ENCODE results near the gene DUS3L. TPM values are rescaled to one million over a fixed set of nuclear protein-coding genes. Genes with fewer than 3 reads are reported as not detected.

DUS3L gene
- total and polyA plus RNA-seq, 2 donors (not counting 3 experiments of a cell fraction or from before 2014, with no cell fraction given): 25.8 to 38.9 TPM

- Histone ChIP-seq H3K4me3 (replicated peaks in 1 of 3; ENCODE audit: insufficient read depth in 1 of 3, low read depth in 1 of 3, low read length in 3 of 3) (no peak overlapping the region), H2AFZ (ENCODE audit: low read depth, low read length) (no peak overlapping the region), H3K9ac (replicated peaks; ENCODE audit: extremely low read depth, insufficient read depth, low read length) (no peak overlapping the region), H3K9me1 (replicated peaks; ENCODE audit: control insufficient read depth, extremely low read depth, insufficient read depth, low read length) (no peaks in the 10 kb centered on the region), H3K9me3 (replicated peaks; ENCODE audit: control insufficient read depth, insufficient read depth, low read length) (no peaks in the 10 kb centered on the region), H3K4me2 (ENCODE audit: insufficient read depth, low read length) (no peak overlapping the region), H3K27me3 (ENCODE audit: control insufficient read depth in 2 of 2, insufficient read depth in 2 of 2, low read length in 2 of 2) (no peaks in the 10 kb centered on the region), H3K79me2 (ENCODE audit: control insufficient read depth, insufficient read depth, low read length) (peaks cover 8% of the 10 kb centered on the region), H3K36me3 (ENCODE audit: control insufficient read depth in 2 of 2, extremely low read depth in 1 of 2, insufficient read depth in 2 of 2, low read length in 2 of 2) (peaks cover 4 to 19% of the 10 kb centered on the region in 2 experiments), H4K20me1 (replicated peaks; ENCODE audit: control insufficient read depth, extremely low read depth, insufficient read depth, low read length) (no peaks in the 10 kb centered on the region), H3K4me1 (ENCODE audit: control insufficient read depth, extremely low read depth, insufficient read depth, low read length) (peaks cover 5% of the 10 kb centered on the region), H3K27ac (ENCODE audit: insufficient read depth, low read depth, low read length) (no peak overlapping the region)
- DNase-seq (ENCODE audit: low read depth, low spot score): no peak
- no peak for FAIRE-seq
- BruUV-seq (replicated peaks): no TSS peak
- intact Hi-C loops (cut with micrococcal nuclease): no loop called here
- ChIA-PET CTCF (no interaction called here), POLR2A (no interaction called here)
- no peak for TF ChIP-seq JUN (IDR thresholded peaks at IDR 0.05; ENCODE audit: borderline replicate concordance, insufficient read depth, insufficient read length, low read depth)
- no peak for TF ChIP-seq CTCF (IDR thresholded peaks at IDR 0.05; ENCODE audit: extremely low read depth in 1 of 2, insufficient read depth in 1 of 2, low read depth in 1 of 2, low read length in 2 of 2)
- no peak for TF ChIP-seq EZH2 (IDR thresholded peaks at IDR 0.05; ENCODE audit: borderline replicate concordance, low read depth, low read length, severe bottlenecking)
- no peak for TF ChIP-seq MAX (IDR thresholded peaks at IDR 0.05; ENCODE audit: insufficient read depth, insufficient read length)
- TF ChIP-seq POLR2A (IDR thresholded peaks at IDR 0.05; ENCODE audit: low read depth, low read length): no peak
- TF ChIP-seq FOS (IDR thresholded peaks at IDR 0.05; ENCODE audit: borderline replicate concordance, insufficient read depth, low read length): no peak
- TF ChIP-seq GATA2 (IDR thresholded peaks at IDR 0.05; ENCODE audit: insufficient read depth, insufficient read length, low read depth, low read length): no peak
- TF ChIP-seq POLR2AphosphoS5 (IDR thresholded peaks at IDR 0.05; ENCODE audit: insufficient read depth, low read depth, low read length): no peak
- TF ChIP-seq MYC (IDR thresholded peaks at IDR 0.05; ENCODE audit: low read depth, low read length): no peak
- dilution Hi-C loops (cut with MboI; ENCODE audit: extremely low pct_ligation_motif_present, low sequenced_read_pairs): no loop called here
Measured at GRCh38 chr19:5792224-5792623, 1.3 kb upstream of the DUS3L start.

All from endothelial cell of umbilical vein (primary cell).